CD1c-positive myeloid dendritic cell (primary cell): ENCODE results near the gene ARID5B.
"Not testable (repeated sequence)": the region's sequence is repeated elsewhere in the genome, so short reads cannot be mapped to it uniquely, and the experiment has no call there.

ENCODE experiments used
- DNase-seq: peaks from one replicate; pipeline ENCODE4 v3.0.0-alpha.2; 2016; ENCODE audit errors: extremely low spot score

Gene ARID5B

DNA sequence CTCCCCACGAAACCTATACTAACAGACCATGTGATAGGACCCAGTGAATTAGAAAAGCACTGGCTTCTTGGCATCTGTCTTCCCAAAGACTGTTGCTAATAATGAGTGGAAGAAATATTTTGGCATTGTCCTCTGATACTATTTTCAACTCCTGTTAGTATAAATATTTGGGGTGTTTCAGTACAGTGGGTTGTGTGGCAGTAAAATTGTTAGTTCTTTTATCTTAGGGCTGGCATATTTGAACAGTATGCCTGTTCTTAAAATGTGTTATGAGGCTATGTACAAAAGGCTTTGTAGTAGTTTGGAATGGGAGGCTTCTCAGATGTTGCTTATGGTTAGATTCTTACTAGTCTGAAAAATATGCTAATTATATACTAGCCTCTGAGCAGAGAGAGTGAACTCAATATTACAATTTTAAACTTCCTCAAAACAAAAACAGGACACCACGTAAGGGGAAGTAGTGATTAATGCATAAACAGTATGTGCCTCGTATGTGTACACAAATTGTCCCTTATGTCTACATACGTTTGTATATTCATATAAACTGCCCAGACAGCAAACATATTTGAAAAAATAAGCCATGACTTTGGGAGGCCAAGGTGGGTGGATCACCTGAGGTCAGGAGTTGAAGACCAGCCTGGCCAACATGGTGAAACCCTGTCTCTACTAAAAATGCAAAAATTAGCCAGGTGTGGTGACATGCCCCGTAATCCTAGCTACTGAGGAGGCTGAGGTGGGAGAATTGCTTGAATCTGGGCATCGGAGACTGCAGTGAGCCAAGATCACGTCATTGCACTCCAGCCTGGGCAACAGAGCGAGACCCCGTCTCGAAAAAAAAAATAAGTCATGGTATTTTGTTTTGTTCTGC lies 115.4 kb downstream of the ARID5B start:
- peak; percentile 76 for DNase-seq

DNA sequence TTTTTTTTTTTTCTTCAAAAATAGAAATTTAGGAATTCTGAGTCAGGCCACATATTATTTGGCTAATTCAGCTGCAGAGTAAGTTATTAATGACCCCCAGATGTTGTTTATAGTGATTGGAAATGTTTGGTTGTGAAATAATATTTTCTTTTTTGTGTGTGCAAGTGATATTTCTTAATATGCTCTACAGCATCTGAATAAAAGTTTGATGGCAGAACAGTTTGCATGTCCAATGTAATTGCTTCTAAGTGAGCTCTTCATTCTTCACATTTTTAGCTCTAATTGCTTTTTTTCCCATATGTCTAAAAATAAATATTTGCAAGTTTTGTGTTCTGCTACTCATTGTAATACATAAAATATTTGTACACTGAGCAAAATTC lies 116.0 kb downstream of the ARID5B start:
- DNase-seq = peak; percentile 16

DNA sequence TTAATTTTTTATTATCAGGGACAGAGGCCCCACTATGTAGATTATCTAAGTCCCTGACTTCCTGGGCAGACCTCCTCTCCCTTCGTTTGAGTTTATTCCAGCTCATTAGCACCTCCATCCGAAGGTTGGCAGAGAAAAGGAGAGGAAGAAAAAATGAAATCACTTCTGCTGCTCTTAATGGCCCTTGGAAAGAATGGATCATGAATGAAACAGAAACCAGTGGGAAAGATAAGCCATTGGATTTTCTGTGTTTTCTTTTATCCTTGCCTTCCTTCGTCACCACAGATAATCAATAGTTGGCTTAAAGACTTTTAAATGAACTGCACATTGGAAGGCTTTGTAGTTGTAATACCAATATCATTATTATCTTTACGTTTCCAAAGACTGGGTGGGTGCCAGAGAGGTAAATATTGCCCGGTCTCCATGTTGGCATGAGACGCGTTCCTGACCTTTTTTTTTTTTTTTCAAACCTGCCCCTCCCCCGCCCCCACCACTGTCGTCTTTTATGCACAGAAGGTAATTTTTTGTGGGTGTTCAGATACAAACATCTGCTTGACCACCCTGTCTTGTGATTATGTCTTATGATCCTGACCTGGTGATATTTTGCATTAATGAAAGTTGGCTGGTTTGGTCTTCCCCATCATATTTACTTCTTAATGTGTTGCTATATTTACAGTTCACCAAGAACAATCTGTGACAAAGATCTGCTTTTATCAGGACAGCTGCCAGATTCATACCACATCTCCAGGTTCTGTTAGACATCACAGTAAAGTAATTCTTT lies 116.8 kb downstream of the ARID5B start:
- no peak for DNase-seq

DNA sequence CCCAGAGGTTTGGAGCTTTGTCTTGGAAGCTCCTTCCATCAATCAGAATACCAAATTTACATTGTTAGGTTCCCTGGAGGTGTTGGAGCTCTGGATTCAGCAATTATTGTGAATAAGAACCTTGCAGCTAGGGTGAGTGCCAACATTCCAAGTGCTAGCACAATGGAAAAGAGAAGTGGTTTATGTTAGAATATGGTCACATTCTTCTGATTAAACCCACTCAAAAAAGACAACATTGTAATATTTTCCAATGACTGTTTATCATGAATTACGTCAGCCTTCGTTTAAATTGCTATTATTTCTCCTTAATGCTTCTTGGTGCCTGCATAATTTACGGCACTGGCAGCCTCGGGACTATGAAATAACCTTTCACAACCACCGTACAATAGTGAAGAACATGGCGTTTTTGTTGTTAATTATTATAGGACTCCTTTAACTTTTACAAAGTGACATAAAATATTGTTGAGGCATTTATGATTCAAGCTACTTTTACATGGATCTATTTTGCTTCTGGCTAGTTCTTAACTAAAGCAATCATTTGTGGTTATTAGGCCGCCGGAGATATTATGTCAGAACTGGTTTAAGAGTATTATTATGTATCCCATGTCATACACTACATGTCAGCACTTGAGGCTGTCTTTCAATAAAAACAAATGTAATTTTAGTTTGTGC lies 117.7 kb downstream of the ARID5B start:
- DNase-seq = peak; percentile 47

DNA sequence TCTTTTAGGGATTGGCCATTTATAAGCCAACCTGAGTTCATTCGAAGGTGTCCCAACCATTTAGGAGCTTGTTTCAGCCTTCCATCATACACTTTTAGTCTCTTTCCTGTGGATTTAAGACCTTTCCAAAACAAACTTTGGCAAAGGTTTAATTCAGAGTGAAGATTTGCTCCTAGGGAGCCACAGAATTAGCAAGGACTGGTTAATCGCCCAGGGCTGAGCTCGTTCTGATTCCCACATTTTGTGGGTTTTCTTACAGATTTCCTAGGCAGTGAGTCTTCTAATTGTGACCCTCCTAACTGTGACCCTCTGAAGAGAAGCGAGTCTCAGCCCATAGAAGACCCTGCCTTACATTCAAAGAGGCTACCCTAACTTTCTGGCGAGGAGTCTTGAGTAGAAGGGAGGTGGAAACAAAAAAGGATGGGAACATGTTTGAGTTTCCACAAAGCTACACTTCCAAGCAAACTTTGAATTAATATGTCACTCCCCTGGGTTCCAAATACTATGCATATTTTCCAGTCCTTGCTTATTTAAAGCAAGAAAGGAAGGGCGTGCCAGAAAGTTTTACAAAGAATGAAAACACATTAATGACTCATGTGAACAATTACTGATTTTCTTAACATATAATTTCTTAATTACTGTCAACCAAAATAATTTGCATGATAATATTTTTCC lies 118.3 kb downstream of the ARID5B start:
- DNase-seq = no peak

DNA sequence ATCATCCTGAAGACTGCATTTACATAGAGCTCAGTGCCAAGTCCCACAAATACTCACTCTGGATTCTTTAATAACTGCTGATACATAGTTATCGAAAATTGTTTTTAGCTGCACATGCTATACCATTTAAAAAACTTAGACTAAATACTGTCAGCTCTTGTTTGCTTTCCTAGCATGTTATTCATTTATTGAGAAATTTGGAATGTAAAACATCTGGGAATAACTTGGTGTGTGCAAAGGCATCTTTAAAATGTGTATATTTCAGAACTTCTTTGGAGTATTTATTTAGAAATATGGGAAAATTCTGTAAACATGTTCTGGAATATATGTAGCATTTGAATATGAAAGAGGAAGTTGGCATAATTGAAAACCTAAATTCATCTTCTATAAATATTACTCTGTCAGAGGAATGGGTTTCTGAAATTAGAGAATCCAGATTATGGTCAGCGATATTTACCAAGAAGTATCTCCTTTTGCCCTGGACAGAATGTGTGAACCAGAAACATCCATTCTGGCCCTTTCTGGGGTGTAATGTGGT lies 119.7 kb downstream of the ARID5B start:
- no peak for DNase-seq

DNA sequence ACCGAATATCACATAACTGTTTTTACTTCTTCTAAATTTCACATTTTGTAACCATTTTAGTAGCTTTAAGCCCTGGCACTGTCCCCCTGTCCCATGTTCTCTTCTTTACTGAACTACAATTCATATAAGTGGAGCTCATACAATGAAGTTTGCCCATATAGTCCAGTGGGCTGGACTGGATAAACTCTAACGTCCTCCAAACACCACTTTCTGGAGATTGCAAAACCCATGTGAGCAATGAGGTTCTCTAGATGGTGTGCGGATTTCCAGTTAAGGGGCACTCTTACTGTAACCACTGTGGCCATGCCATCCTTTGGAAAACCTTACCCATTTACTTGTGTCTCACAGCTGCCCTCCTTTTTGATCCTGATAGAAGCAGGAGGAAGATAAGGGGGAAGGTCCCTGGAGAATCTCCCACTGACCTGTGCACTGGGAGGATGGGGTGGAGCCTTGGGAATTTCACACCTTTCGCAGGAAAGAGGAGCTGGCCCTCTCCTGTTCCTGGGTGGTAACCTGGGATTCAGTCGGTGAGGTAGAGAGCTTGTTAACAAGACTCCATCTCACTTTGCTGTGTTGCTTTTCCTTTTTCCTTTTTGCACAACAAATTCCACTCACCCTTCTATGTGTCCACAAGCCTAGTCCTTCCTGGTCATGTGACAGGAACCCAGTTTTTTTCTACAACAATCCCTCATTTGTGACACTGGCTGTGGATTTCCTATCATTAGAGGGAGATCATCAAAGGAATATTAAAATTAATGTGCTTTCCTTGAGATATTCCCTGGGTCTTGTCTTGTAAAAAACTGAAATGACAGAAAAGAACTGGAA lies 120.7 kb downstream of the ARID5B start:
- DNase-seq = no peak

DNA sequence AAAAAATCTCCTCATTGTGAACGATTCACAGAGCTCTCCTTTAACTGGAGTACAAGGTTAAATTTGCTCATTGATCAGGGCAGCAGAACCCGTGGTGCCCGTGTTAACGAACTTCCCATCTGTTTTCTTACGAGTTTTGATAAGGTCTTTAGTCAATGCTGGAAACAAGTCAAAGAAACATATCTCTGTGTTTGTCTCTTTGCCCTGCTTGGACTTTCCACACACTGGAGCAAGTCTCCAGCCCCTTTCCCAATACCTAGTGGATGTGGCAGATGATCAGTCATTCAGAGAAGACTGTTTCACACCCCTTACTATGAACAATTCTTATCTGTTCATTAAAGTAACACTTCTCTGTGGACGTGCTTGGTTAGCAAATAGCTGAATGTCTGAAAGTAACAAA lies 121.3 kb downstream of the ARID5B start:
- no peak for DNase-seq

DNA sequence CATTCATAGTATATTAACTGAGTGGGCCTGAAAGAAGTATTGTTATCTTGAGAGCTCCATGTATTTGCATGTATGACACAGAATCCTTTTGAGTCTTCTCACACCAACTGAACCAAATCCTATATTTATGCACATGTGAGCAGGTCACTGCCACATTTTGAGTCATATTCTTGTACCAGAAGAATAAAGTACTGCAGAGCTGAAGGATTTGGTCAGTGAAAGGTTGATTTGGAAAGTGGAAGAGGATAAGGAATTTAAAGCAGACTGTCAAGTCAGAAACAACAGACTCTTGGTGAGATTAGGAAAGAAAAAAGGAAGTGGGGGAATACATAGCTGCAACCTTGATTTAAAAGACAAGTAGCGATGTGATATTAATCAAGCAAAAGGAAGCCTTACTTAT lies 121.8 kb downstream of the ARID5B start:
- no peak for DNase-seq

DNA sequence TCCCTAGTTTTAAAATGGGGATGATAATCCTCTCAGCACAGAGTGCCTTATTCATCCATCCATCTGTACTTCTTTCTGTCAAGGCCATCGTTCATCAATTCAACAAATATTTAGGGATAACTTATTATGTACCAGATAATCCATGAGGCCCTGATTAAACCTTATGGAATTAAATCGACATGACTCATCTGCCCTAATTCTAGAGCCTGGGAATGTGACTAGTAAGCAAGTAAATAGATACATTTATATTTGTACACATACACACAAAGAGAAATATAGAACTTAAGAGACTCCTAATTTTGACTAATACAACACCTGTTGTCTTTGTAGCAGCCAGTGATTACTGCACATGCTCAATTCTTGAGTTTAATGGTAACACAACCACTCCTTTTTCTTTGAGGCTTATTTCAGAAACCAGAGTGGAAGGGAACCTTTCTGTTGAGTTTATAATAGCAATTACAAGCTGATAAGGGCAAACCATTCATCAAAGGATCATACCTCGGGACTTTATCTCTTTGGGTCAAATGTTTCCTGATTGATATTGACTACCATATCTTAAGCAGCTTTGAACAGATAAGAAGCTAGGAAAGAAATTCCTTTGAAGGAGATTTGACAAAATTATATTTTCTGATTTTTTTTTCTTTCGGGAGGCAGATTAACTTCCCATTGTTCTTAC lies 122.7 kb downstream of the ARID5B start:
- no peak for DNase-seq

DNA sequence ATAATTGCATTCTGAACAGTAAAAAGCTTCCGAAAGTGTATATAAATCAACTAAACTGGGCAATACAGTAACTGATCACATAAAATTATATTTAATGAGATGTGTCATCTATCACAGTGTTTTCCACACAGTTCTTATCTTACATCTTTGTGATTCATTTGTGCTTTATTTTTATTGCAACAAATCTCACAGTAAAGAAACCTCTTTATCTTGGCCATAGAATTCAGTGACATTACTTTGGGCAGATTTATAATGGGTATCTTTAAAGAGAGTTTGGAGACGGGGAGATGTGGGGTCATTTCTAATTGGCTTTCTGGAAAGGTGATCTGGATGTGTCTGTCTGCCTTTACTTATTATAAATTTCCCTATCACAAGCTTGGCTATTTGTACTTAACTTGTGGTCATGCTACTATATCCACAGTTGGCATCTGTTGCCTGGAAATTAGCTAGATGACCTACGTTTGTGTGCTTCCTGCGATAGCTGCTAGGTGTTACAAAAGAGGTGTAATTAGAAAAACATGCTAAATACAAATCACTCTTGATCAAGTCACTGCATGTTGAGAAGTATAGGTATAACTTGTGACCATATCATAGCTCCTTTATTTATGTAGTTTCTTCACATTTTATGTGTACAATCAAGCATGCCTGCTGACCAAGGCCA lies 123.8 kb downstream of the ARID5B start:
- no peak for DNase-seq

DNA sequence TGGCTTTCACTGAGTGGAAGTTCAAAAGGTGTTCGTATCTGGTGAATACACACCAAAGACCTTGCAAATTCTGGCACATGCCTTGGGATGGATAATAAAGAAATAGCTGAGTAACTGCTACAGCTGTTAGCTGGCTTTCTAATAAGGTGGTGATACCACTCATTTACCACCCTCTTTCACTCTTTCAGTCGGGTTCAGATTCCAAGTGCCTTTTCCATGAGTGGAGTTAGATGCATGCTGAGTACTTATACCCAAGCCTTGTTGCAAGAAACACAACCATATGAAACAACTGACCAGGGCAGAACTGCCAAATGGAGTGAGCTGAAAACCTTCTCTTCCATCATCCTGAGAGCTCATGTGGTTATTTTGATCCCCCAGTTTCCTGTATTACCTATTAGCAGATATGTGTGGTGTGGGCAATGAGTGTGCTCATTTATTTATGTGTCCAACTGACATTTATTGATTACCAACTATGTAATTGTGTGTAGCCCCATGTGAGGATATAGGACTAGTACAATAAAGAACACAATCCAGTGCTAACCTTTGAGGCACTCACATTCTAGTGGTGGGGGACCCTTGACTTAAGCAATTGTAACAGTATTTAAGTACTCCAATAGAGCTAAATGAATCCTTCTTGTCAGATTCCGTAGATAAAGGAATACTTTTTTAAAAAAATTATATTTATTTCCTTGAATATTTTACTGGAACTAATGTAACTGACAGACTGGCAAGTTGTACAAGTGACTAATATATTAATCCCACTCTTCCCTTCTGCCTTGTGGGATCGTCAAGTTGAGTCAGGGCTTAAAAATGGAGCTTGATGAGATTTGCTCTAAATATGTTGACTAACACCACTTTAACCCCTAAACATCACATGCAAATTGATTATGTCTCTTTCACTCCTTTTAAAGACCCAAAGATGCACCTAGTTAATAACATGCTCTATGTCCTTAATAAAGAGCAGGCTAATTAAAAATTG lies 124.7 kb downstream of the ARID5B start:
- no peak for DNase-seq

DNA sequence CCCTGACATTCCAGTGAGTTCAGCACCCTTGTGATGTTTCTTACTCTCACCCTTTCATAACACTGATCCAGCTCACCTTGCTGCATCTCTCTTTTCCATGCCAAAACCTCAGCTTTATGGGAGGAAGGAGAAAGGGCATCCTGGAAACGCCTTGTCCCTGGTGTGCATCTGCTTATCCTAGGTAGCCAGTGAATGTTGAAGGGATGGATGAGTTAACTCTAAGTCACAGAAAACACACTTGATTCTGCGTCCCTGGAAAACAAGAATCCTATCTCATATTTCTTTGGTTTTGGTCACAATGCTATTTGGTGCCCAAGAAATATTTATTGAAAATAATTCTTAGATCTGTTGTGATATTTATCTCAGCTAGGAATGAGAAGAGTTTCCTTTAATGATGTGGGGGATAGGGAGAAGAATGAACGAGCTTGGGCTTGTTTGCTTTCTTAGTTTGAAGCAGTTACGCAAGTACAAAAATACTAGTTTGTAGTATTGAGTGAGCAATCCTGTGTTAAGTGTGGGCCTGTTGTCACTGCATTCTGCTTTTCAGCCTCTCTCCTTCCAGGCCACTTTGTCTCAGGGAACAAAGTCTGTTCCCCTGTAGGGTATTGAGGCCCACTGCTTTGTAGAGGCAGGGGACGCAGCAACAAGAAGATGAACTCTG lies 126.5 kb downstream of the ARID5B start:
- no peak for DNase-seq

DNA sequence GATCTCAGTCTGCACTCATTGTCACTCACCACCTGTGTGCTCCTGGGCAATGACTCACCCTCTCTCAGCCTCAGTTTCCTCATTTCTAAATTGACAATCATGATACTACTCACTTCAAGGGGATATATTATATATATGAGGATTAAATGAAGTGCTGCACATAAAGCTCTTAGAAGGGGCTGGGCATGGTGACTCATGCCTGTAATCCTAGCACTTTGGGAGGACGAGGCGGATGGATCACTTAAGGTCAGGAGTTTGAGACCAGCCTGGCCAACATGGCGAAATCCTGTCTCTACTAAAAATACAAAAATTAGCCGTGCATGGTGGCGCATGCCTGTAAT lies 127.0 kb downstream of the ARID5B start:
- DNase-seq = not testable (repeated sequence)

DNA sequence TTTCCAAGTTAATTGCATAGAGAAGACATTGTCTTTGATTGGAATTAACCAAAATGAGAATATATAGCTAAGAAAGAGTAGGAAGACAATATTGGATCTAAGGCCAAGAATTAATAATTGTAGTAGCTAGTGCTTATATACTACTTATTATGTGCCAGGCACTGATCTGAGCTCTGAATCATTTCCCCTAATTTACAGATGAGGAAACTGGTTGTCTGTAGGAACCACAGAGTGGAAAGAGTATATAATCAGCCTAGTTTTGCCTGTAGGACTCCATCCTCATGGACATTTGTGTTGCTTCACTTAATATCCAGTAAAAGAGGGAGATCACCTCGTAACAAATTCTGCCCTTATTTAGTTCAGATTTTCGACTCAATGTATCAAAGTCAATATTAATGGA lies 127.9 kb downstream of the ARID5B start:
- no peak for DNase-seq

DNA sequence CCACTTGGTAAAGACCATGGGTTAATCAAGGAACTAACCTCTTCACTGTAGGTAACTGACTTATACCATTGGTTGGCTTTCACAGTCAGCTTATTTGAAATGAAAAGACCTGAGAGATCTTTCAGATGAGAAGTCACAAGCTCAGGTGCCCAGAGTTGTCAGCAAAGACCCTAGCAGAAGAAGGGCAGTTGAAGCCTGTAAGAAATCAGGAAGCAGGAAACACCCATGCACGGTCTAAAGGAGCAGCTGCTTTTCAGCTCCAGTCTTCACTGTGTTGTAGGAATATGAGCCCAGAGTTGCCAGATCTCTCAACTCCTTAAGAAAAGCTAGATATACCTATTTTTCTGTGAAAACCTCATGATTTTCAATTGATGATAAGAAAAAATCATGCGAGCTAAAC lies 130.0 kb downstream of the ARID5B start:
- no peak for DNase-seq

DNA sequence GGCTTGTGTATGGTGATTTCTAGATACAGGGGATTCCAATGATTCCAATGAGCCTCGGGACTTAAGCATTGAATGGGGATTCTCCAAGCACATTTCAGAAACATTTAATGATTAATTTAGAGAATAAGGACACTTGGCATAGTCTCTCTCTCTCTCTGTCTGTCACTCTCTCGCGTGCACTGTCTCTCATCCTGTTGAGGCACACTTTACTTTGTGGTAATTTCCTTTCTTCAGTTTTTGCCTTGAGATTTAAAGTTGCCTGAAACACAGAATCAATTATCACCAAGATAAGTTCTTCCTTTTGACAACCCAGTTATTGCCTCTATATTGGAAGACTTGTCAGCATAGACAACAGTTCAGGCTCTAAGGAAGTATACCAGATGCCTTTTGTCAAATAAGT lies 131.6 kb downstream of the ARID5B start:
- DNase-seq = no peak

DNA sequence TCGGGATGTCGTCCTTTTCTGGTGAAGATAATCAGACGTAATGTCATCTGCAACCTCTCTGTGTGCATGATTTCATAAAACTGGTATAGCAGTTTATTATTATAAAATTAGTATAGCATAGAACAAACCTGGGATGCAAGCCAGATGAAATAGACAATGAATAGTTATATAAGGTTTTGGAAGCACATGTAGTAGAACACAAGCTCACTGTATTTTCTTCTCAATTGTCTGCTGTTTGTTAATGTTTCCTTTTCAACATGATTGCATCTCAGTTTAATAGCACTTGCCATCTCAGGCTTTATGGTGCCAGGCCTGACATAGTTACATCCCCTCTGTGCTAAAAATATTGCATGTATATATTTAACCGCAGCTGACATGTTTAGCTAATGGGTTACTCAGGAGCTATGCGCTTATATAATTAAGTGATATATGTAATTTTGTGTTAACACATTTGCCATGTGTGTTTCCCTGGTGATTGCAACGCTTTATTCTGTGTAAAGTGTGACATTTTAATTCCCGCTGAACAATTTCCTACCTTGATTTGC lies 132.7 kb downstream of the ARID5B start:
- DNase-seq = no peak
